GM12873 (cell line): ENCODE results near the gene STRBP.

Experiments
- CTCF ChIP-seq: IDR thresholded peaks from 2 replicates; pipeline ENCODE4 v1.5.1; 2012; ENCODE audit warnings: low read depth, mild to moderate bottlenecking, moderate library complexity, low read length, control low read depth; ENCODE audit not compliant: insufficient read depth; ENCODE audit errors: missing control alignments

Gene STRBP

DNA sequence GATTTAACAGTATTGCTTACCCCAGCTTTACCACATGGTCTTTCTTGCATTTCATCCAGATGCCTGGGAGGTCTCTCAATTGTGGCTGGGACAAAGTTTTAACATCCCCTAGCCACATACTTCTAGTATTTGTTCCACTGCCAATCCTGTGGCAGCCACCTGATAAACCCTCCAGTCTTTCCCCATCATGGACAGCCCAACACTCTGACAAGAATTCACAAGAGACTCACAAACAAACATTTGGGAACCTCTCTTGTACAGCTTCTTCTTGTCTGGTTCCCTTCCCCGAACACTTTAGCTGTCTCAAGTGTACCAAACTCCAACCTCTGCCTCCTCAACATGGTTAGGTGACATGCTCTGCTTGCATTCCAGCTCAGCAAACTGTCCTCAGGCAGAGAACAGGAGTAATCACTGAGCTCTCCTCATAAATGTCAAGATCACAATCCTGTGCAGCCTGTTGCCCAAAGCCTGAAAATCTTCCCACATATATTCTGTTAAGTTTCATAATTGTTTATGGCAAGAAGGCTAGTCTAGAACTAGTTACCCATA is 59.7 kb downstream of the STRBP start:
- no peak for TF ChIP-seq CTCF

GRCh38 chr9:123206065-123206464 is 62.3 kb downstream of the STRBP start:
- no peak for TF ChIP-seq CTCF

DNA sequence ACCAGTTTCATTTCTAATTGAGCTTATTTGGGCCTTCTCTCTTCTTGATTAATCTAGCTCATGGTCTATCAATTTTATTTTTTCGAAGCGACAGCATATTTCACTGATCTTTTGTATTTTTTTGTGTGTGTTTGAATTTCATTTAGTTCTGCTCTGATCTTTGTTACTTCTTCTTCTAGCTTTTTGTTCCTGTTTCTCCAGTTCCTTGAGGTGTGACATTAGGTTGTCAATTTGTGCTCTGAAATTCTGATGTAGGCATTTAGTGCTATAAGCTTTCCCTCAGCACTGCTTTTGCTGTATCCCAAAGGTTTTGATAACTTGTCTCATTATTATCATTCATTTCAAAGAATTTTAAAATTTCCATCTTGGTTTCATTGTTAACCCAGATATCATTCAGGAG is 67.3 kb downstream of the STRBP start:
- no peak for TF ChIP-seq CTCF

GRCh38 chr9:123196124-123196523 is 72.3 kb downstream of the STRBP start:
- TF ChIP-seq CTCF, result no peak

DNA sequence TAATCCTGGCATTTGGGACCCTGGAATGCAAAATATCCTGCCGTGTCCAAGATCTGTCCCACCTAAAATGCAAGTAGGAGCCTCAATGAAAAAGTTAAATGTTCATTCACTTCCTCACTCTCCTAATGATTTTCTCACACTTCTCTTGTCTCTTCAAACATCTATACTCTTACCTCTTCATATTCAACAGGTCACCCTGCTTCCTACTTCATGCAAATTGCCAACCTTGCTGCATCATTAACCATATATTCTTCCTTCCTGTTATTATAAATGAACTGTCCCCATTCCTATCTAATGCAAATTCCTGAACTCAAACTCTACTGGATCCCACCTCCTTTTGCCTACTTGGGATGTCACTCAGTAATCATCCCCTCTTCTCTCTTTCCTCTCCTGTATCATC is 74.4 kb downstream of the STRBP start:
- TF ChIP-seq CTCF, result no peak

GRCh38 chr9:123191680-123192079 is 76.7 kb downstream of the STRBP start:
- no peak for TF ChIP-seq CTCF

DNA sequence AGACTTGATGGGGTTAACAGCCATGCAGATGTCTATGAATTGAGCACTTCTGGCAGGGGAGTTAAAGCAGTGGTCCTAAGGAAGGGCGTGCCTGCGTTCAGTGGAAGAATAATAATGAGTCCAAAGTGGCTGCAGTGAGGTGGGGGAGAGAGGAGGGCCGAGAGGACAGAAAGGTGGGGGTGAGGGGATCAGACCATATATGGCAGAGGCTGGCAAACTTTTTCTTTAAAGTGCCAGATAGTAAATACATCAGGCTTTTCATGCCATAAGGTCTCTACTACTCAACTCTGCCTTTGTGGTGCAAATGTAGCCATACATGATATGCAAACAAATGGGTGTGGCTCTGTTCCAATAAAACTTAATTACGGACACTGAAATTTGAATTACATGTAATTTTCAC is 77.1 kb downstream of the STRBP start:
- TF ChIP-seq CTCF, result no peak
